ENCODE results near the gene RGS8. TPM values are rescaled to one million over a fixed set of nuclear protein-coding genes. Genes with fewer than 3 reads are reported as not detected.

The RGS8 gene
- polyA plus RNA-seq, 1 donor from 2014 or later, result 8.3 TPM

DNA sequence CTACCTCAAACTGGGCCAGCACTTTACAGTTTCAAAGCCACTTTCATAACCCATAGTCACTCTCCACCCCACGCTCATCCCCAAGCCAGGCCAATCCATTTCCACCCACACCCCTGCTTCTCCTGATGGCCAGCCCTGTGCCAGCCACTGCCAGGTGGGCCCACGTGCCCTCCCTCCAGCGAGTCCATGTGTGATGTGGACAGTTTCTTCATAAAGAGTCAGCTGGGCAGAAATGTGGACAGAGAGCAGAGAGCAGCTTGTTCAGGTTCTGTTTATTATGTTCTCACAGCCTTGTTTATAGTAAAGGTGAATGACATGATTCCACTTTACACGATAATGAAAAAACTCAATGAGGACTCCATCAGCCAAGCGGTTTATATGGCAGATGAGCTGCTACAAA lies 42.8 kb downstream of the RGS8 start:
- Histone ChIP-seq H3K9me2 (ENCODE audit: insufficient read depth, low read length) (no peaks in the 10 kb centered on the region), H3K79me2 (replicated peaks; ENCODE audit: insufficient read depth, low read length) (no peaks in the 10 kb centered on the region), H4K20me1 (ENCODE audit: insufficient read depth) (no peaks in the 10 kb centered on the region), H3K4me2 (ENCODE audit: low read length) (no peak overlapping the region), H3K4me3 (ENCODE audit: low read length) (no peak overlapping the region), H3K9me3 (ENCODE audit: low read length) (no peaks in the 10 kb centered on the region), H3K9ac (ENCODE audit: low read length) (no peak overlapping the region), H3K27ac (ENCODE audit: low read length) (no peak overlapping the region), H3K27me3 (ENCODE audit: insufficient read depth, low read depth, low read length) (no peaks in the 10 kb centered on the region), H2AFZ (ENCODE audit: low read depth, low read length) (no peak overlapping the region), H3K36me3 (ENCODE audit: insufficient read depth, low read length) (no peaks in the 10 kb centered on the region), H3F3A (ENCODE audit: insufficient read depth, low read length, poor library complexity, severe bottlenecking) (no peaks in the 10 kb centered on the region)
- TF ChIP-seq EZH2 (IDR thresholded peaks at IDR 0.05; ENCODE audit: borderline replicate concordance, insufficient read depth, low read length, poor library complexity, severe bottlenecking) (no peak), TAF1 (IDR thresholded peaks at IDR 0.05; ENCODE audit: low read depth) (no peak), SMC3 (conservative IDR thresholded peaks at IDR 0.05; ENCODE audit: poor library complexity) (no peak), RAD21 (conservative IDR thresholded peaks at IDR 0.05) (no peak), POLR2AphosphoS5 (IDR thresholded peaks at IDR 0.05) (no peak), MXI1 (conservative IDR thresholded peaks at IDR 0.05; ENCODE audit: poor library complexity, severe bottlenecking) (no peak), EP300 (conservative IDR thresholded peaks at IDR 0.05; ENCODE audit: poor library complexity, severe bottlenecking) (no peak)
- TF ChIP-seq, protein P1, sequence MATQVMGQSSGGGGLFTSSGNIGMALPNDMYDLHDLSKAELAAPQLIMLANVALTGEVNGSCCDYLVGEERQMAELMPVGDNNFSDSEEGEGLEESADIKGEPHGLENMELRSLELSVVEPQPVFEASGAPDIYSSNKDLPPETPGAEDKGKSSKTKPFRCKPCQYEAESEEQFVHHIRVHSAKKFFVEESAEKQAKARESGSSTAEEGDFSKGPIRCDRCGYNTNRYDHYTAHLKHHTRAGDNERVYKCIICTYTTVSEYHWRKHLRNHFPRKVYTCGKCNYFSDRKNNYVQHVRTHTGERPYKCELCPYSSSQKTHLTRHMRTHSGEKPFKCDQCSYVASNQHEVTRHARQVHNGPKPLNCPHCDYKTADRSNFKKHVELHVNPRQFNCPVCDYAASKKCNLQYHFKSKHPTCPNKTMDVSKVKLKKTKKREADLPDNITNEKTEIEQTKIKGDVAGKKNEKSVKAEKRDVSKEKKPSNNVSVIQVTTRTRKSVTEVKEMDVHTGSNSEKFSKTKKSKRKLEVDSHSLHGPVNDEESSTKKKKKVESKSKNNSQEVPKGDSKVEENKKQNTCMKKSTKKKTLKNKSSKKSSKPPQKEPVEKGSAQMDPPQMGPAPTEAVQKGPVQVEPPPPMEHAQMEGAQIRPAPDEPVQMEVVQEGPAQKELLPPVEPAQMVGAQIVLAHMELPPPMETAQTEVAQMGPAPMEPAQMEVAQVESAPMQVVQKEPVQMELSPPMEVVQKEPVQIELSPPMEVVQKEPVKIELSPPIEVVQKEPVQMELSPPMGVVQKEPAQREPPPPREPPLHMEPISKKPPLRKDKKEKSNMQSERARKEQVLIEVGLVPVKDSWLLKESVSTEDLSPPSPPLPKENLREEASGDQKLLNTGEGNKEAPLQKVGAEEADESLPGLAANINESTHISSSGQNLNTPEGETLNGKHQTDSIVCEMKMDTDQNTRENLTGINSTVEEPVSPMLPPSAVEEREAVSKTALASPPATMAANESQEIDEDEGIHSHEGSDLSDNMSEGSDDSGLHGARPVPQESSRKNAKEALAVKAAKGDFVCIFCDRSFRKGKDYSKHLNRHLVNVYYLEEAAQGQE (IDR thresholded peaks at IDR 0.05; ENCODE audit: borderline replicate concordance), result no peak
- TF ChIP-seq, protein P2, sequence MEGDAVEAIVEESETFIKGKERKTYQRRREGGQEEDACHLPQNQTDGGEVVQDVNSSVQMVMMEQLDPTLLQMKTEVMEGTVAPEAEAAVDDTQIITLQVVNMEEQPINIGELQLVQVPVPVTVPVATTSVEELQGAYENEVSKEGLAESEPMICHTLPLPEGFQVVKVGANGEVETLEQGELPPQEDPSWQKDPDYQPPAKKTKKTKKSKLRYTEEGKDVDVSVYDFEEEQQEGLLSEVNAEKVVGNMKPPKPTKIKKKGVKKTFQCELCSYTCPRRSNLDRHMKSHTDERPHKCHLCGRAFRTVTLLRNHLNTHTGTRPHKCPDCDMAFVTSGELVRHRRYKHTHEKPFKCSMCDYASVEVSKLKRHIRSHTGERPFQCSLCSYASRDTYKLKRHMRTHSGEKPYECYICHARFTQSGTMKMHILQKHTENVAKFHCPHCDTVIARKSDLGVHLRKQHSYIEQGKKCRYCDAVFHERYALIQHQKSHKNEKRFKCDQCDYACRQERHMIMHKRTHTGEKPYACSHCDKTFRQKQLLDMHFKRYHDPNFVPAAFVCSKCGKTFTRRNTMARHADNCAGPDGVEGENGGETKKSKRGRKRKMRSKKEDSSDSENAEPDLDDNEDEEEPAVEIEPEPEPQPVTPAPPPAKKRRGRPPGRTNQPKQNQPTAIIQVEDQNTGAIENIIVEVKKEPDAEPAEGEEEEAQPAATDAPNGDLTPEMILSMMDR (IDR thresholded peaks at IDR 0.05; ENCODE audit: poor library complexity, severe bottlenecking), result no peak

DNA sequence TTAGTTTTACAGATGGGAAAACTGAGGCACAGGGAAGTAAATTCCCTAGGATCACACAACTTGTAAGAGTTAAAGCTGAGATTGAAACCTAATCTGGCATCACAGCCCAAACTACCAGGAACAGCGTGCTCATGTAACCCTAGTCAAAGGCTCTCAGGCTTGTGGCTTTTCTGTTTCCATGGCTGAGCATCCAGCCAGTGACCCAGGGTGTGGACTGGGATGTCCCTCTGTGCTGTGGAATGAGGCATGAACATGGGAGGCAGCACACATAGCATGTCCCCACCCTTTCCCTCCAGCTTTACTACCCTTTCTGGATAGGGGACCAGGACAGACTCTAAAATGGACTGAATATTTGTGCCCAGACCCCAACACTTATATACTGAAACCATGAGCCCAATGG lies 45.1 kb downstream of the RGS8 start:
- Histone ChIP-seq H3K9me2 (ENCODE audit: insufficient read depth, low read length) (no peaks in the 10 kb centered on the region), H4K20me1 (ENCODE audit: insufficient read depth) (no peaks in the 10 kb centered on the region), H3F3A (ENCODE audit: insufficient read depth, low read length, poor library complexity, severe bottlenecking) (no peaks in the 10 kb centered on the region), H3K36me3 (ENCODE audit: insufficient read depth, low read length) (no peaks in the 10 kb centered on the region), H2AFZ (ENCODE audit: low read depth, low read length) (no peak overlapping the region), H3K9me3 (ENCODE audit: low read length) (no peaks in the 10 kb centered on the region), H3K4me3 (ENCODE audit: low read length) (no peak overlapping the region), H3K27ac (ENCODE audit: low read length) (no peak overlapping the region), H3K79me2 (replicated peaks; ENCODE audit: insufficient read depth, low read length) (no peaks in the 10 kb centered on the region), H3K4me2 (ENCODE audit: low read length) (no peak overlapping the region), H3K9ac (ENCODE audit: low read length) (no peak overlapping the region), H3K27me3 (ENCODE audit: insufficient read depth, low read depth, low read length) (no peaks in the 10 kb centered on the region)
- TF ChIP-seq TAF1 (IDR thresholded peaks at IDR 0.05; ENCODE audit: low read depth), result no peak
- TF ChIP-seq EZH2 (IDR thresholded peaks at IDR 0.05; ENCODE audit: borderline replicate concordance, insufficient read depth, low read length, poor library complexity, severe bottlenecking), result no peak
- no peak for TF ChIP-seq POLR2AphosphoS5 (IDR thresholded peaks at IDR 0.05)
- TF ChIP-seq, protein P1 (IDR thresholded peaks at IDR 0.05; ENCODE audit: borderline replicate concordance), result no peak
- TF ChIP-seq, protein P2 (IDR thresholded peaks at IDR 0.05; ENCODE audit: poor library complexity, severe bottlenecking), result no peak
- TF ChIP-seq SMC3 (conservative IDR thresholded peaks at IDR 0.05; ENCODE audit: poor library complexity), result no peak
- no peak for TF ChIP-seq RAD21 (conservative IDR thresholded peaks at IDR 0.05)
- TF ChIP-seq MXI1 (conservative IDR thresholded peaks at IDR 0.05; ENCODE audit: poor library complexity, severe bottlenecking), result no peak
- TF ChIP-seq EP300 (conservative IDR thresholded peaks at IDR 0.05; ENCODE audit: poor library complexity, severe bottlenecking), result no peak
